Hematopoietic multipotent progenitor cell treated with erythropoietin and hydrocortisone succinate and interleukin-3 and kit ligand, for 4 days (in vitro differentiated cells): ENCODE measurements around the gene ANK3.

Source experiments
- DNase-seq: peaks from one replicate; pipeline ENCODE4 v3.0.0-alpha.2; 2015

ANK3 gene

GRCh38 chr10:60376221-60377041 lies 13.2 kb downstream of the ANK3 start:
- no peak for DNase-seq

- no peak for DNase-seq
Measured at GRCh38 chr10:60375293-60376004, 14.2 kb downstream of the ANK3 start.

GRCh38 chr10:60374836-60375235 lies 14.8 kb downstream of the ANK3 start:
- DNase-seq, result no peak

GRCh38 chr10:60372436-60372835 lies 17.2 kb downstream of the ANK3 start:
- no peak for DNase-seq

- DNase-seq, result no peak
Measured at GRCh38 chr10:60369547-60369930, 20.1 kb downstream of the ANK3 start.

GRCh38 chr10:60368875-60369546 lies 20.7 kb downstream of the ANK3 start:
- no peak for DNase-seq

DNA sequence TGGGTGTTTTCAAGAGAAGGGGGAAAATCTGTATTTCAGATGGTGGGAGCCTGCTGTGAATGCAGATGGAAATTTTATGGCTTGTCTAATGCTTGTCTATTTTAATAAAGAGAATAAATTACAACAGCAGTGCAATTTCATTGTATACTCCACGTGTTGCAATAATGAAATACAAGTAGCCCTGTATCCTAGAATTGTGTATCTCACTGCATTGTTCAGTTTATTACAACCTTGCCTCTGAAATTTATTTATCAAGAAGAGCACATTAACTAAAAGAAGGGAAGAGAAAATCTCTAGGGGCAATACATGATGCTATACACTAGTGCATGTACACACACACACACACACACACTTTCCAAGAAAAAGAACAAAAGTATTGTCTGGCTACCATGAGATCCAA lies 21.8 kb downstream of the ANK3 start:
- DNase-seq, result no peak

DNA sequence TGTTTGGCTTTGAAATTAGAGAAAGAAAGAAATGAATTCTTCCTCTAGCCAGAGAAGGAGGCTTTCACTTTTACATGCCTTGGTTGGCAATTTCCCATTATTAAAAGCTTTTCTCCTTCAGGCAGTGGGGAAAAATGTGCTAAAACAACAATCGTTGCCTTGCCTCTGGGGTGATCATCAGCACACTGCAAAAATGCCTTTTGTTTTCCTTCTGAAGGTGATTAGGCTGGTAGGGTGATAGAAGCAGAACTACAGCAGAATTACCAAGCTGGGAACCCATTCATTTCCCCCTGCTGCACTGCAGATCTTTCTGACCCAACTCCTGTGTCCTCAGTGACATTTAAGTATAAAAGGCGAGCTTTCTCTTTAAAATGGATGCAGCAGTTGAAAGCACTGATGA lies 22.2 kb downstream of the ANK3 start:
- DNase-seq, result no peak

GRCh38 chr10:60367024-60367423 lies 22.7 kb downstream of the ANK3 start:
- no peak for DNase-seq

DNA sequence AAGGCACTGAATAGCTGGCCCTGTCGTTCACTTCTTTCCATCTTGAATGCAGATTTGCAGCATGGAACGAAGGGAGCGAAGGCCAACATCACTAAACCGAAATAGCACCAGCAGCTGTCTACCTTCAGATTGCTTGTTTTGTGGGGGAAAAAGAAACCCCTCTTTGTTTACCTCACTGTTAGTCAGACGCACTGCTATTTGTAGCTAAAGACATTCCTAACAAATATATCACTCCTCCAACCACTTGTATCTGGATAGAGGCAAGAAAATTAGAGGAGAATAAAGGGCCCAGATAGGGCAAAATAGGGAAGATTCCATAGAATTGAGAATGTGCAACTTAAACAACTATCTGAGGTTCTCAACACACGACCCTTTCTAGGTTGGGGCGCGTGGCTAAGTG lies 26.5 kb downstream of the ANK3 start:
- no peak for DNase-seq

GRCh38 chr10:60362461-60362860 lies 27.2 kb downstream of the ANK3 start:
- no peak for DNase-seq

DNA sequence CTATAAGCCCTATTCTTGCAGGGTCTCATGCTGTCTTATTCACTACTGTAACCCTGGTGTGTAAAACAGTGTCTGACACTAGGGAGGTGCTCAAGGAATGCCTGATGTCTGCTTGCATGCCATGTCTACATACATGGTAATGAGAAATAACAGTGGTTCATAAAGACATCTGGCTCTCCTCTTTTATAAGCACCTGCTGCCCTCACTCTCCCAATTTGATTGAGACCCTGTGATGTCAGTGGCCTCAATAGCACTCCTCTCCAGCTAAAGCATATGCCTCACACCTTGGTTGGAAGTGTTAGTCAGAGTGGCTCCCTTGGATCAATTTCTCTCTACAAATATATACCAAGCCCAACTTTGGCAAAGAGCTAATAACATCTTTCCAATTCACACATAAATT lies 30.6 kb downstream of the ANK3 start:
- no peak for DNase-seq

- DNase-seq, result no peak
Measured at GRCh38 chr10:60358282-60358681, 31.4 kb downstream of the ANK3 start.

DNA sequence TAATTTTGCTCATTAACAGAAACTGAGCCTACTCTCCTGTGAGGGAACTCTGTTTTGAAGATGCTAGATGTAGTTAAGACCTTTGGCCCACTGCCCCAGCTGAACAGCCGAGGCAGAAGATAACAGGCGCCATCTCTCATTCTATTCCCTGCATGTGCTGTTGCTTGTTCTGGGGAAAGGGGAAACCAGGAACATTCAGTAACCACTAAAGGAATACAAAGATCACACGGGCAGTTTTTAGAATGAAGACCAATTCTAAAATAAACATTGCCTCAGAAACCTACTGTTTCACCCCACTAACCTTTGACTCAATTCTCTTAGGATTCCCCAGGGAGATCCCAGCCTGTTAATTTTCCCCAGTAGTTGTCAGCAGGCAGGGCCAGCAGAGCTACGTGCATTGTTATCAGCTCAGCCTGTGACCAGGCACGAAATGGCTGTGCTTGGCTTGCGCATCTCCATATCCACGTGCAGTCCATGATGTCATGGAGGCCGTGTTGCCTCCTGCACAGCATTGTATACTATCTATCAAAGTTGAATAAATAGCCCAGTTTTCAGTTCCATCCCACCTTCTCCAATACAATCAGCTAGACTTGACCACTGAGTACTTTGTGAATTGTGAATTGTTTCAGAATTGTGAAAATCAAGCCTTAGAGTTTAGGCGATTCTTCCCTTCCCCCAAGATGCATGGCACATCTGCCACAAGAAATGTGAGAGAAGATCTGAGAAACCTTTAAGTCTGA lies 36.0 kb downstream of the ANK3 start:
- DNase-seq, result no peak

DNA sequence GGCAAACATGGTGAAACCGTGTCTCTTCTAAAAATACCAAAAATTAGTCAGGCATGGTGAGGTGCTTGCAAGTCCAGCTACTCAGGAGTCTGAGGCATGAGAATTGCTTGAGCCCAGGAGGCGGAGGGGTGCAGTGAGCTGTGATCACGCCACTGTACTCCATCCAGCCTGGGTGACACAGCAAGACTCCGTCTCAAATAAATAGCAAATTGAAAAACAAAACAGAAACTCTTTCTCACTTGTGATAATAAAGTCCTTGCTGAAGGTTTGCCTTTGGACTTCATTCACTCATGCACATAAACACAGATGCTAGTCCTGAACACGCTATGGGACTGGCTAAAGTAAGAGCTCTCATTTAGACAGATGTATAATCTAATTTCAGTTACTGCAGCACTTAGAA lies 37.6 kb downstream of the ANK3 start:
- no peak for DNase-seq

DNA sequence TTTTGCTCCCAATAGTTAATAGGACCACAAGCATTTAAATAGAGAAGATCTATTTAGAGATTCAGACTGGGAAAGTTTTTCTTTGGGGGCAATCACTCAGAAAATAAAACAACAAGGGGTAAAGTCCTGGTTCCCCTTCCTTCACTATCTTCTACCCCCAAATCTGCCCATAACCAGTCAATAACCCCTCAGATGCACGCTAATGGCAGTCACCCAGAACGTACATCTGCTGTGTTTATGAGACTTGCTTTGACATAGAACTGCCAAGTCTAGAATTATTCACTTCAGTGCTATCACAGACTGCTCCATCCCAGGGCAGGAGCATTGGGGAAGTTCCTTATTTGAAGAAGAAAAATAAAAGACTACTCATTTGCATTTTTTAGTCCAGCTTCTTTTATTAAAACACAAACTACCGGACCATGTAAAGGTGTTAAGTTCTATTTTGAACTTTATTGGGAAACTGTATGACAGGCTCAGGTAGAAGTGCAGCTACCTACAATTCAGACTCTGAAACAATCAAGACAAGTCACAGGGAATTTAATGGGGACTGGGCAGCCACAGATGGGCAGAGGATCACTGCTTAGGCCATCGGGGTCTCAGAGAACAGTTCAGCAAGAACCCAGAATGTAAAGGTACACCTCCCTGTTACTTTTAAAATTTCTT lies 38.4 kb downstream of the ANK3 start:
- DNase-seq, result no peak

GRCh38 chr10:60350400-60350799 lies 39.3 kb downstream of the ANK3 start:
- no peak for DNase-seq

DNA sequence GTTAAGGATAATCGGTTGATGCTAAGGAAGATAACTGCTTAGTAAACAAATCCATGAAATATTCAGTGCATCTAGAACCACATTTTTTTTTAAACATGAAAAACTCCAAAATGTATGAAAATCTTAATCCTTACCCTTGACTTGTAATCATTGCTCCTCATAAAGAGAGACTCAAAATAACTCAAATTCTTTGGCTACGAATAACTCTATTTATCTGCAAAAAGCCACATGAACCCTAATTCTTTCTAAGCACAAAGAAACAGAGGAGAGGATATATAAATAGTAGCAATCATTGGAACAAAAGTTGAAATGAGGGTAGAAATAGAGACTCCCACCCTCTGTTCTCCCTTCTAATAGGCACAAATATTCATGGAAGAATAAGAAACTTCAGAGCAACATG lies 40.2 kb downstream of the ANK3 start:
- no peak for DNase-seq

- DNase-seq, result no peak
Measured at GRCh38 chr10:60348982-60349381, 40.7 kb downstream of the ANK3 start.

DNA sequence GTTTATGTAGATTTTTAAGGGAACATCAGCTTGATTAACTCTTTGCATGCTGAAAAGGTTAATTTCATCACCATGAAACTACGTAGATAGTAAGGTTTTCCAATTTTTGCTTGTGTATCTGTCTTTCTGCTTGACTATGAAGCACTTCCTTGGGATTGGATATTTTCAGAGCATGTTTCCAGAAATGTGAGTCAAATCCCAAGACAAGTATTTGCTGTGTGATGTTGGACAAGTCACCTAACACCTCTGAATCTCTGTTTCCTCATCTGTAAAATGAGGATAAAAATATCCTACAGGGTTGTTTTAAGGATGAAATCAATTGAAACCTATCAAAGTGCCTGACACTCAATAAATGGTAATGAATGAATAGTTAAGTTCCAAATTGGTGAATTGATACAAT lies 42.4 kb downstream of the ANK3 start:
- DNase-seq, result no peak

GRCh38 chr10:60346661-60347060 lies 43.0 kb downstream of the ANK3 start:
- no peak for DNase-seq

DNA sequence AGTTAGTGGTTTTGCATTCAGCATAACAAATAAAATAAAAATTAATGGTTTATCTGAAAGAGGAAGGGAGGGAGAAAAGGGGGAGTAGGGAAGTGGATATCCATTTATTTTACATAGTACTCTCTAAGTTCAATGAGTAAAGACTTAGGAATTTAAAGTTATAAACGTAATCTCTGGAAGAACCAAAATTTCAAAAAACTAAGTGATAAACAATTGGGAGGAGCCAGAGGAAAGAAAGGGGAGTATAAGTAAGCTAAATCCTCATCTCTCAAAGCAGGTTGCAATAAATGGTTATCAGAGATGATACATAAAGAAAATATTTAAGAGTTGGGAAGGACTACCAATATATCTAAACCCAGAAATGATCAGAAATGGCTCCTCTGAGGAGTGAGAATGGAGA lies 46.4 kb downstream of the ANK3 start:
- no peak for DNase-seq

GRCh38 chr10:60341969-60342368 lies 47.7 kb downstream of the ANK3 start:
- no peak for DNase-seq
